Dedifferentiated amniotic fluid mesenchymal stem cell (primary cell): ENCODE results near the gene CYTH2.
"Not testable (repeated sequence)": the region's sequence is repeated elsewhere in the genome, so short reads cannot be mapped to it uniquely, and the experiment has no call there.

ENCODE experiments used
- DNase-seq: peaks from one replicate; pipeline ENCODE4 v3.0.0-alpha.2; 2016; ENCODE audit errors: extremely low spot score

CYTH2 gene

GRCh38 chr19:48511800-48512503, 42.8 kb downstream of the CYTH2 start, which contains the start of gene LMTK3:
Gene LMTK3, minus strand, starts transcription at chr19:48511835. Its CDS starts 259 bp downstream, at chr19:48511576.
- no peak for DNase-seq

- DNase-seq, result no peak
Observed at GRCh38 chr19:48512504-48513288, 43.5 kb downstream of the CYTH2 start.

GRCh38 chr19:48513289-48514122, 44.3 kb downstream of the CYTH2 start:
- peak; percentile 38 for DNase-seq

- DNase-seq, result no peak
Observed at GRCh38 chr19:48514123-48514458, 44.9 kb downstream of the CYTH2 start.

- no peak for DNase-seq
Observed at GRCh38 chr19:48516536-48516935, 47.4 kb downstream of the CYTH2 start.

- no peak for DNase-seq
Observed at GRCh38 chr19:48518207-48518606, 49.0 kb downstream of the CYTH2 start.

- not testable (repeated sequence) for DNase-seq
Observed at GRCh38 chr19:48519426-48519825, 50.3 kb downstream of the CYTH2 start.

GRCh38 chr19:48520134-48520533, 51.0 kb downstream of the CYTH2 start:
- DNase-seq, result no peak

GRCh38 chr19:48524221-48524620, 55.1 kb downstream of the CYTH2 start:
- DNase-seq, result no peak

GRCh38 chr19:48524732-48525131, 55.6 kb downstream of the CYTH2 start:
- DNase-seq, result no peak

GRCh38 chr19:48529156-48529555, 60.0 kb downstream of the CYTH2 start:
- no peak for DNase-seq

GRCh38 chr19:48530066-48530720, 61.0 kb downstream of the CYTH2 start:
- no peak for DNase-seq

- DNase-seq, result no peak
Observed at GRCh38 chr19:48530770-48531169, 61.6 kb downstream of the CYTH2 start.
